PC-3 (cell line): Measurements from ENCODE around the gene FOXK1. TPM values are rescaled to one million over a fixed set of nuclear protein-coding genes. Genes with fewer than 3 reads are reported as not detected.
"Not testable (repeated sequence)": the region's sequence is repeated elsewhere in the genome, so short reads cannot be mapped to it uniquely, and the experiment has no call there.

Experiments
- ATAC-seq: fragments of 200-7000 bp; cut with Tn5 transposase; 2 replicates; pipeline ENCODE4 v1.9.1; 2020; ENCODE audit warnings: mild to moderate bottlenecking, moderate library complexity
- BruUV-seq: library from RNA; stranded (reverse); fragments of 400-500 nt; replicated peaks from 2 replicates; lab custom pipeline; 2021; lab: Mats Ljungman, UMichigan
- CTCF ChIA-PET: fragments of 300-600 bp; sonication (Branson Sonifier 250); formaldehyde crosslinking; loops from one replicate; lab custom pipeline; 2022; ENCODE audit warnings: antibody characterized with exemption; lab: Charles Lee
- POLR2A ChIA-PET: fragments of 300-600 bp; sonication (Branson Sonifier 250); formaldehyde crosslinking; loops from one replicate; lab custom pipeline; 2022; ENCODE audit warnings: antibody characterized with exemption; ENCODE audit not compliant: unreplicated experiment; lab: Charles Lee
- DNase-seq: peaks from one replicate; pipeline ENCODE4 v3.0.0-alpha.2; 2015
- H2AFZ ChIP-seq: fragments of 300-600 bp; sonication (generic); 2 replicates; pipeline ENCODE4 v1.6.0; 2016; ENCODE audit warnings: antibody characterized with exemption, low read length
- H3F3A ChIP-seq: fragments of 300-600 bp; sonication (generic); one replicate; pipeline ENCODE4 v1.6.0; 2017; ENCODE audit warnings: antibody characterized with exemption, low read length, control low read depth, mild to moderate bottlenecking; ENCODE audit not compliant: unreplicated experiment
- H3K27ac ChIP-seq: fragments of 300-600 bp; sonication (generic); 2 replicates; pipeline ENCODE4 v1.5.1; 2016; ENCODE audit warnings: mild to moderate bottlenecking, low read length
- H3K27me3 ChIP-seq: fragments of 300-600 bp; sonication (generic); 2 replicates; pipeline ENCODE4 v1.6.1; 2016; ENCODE audit warnings: low read length, mixed read lengths
- H3K36me3 ChIP-seq: fragments of 300-600 bp; sonication (generic); 2 replicates; pipeline ENCODE4 v1.6.1; 2016; ENCODE audit warnings: low read depth, mixed run types, low read length, mixed read lengths
- H3K4me1 ChIP-seq: fragments of 300-600 bp; sonication (generic); 2 replicates; pipeline ENCODE4 v1.5.1; 2016; ENCODE audit warnings: low read length; ENCODE audit not compliant: insufficient read depth
- H3K4me2 ChIP-seq: fragments of 300-600 bp; sonication (generic); 2 replicates; pipeline ENCODE4 v1.6.0; 2016; ENCODE audit warnings: low read length
- H3K4me3 ChIP-seq: fragments of 300-600 bp; sonication (generic); 2 replicates; pipeline ENCODE4 v1.5.1; 2016; ENCODE audit warnings: mild to moderate bottlenecking, low read length, mixed read lengths
- H3K79me2 ChIP-seq: fragments of 300-600 bp; sonication (generic); 2 replicates; pipeline ENCODE4 v1.6.1; 2017; ENCODE audit warnings: low read length, mixed read lengths
- H3K9ac ChIP-seq: fragments of 300-600 bp; sonication (generic); 2 replicates; pipeline ENCODE4 v1.6.0; 2016; ENCODE audit warnings: mild to moderate bottlenecking, low read length
- H3K9me2 ChIP-seq: fragments of 300-600 bp; sonication (generic); replicated peaks from 2 replicates; pipeline ENCODE4 v1.6.1; 2016; ENCODE audit warnings: mixed run types, low read length, mixed read lengths
- H3K9me3 ChIP-seq: fragments of 300-600 bp; sonication (generic); 2 replicates; pipeline ENCODE4 v1.6.1; 2016; ENCODE audit warnings: low read length, mixed read lengths
- H4K20me1 ChIP-seq: fragments of 300-600 bp; sonication (generic); 2 replicates; pipeline ENCODE4 v1.6.1; 2016; ENCODE audit warnings: low read length, mixed read lengths
- EZH2 ChIP-seq: fragments of 300-600 bp; sonication (generic); IDR thresholded peaks from one replicate; pipeline ENCODE4 v1.6.1; 2017; ENCODE audit warnings: antibody characterized with exemption, mild to moderate bottlenecking, low read length; ENCODE audit not compliant: unreplicated experiment
- EZH2phosphoT487 ChIP-seq: fragments of 300-600 bp; sonication (generic); IDR thresholded peaks from 2 replicates; pipeline ENCODE4 v1.6.1; 2018; ENCODE audit warnings: mild to moderate bottlenecking, antibody characterized with exemption, low read length, borderline replicate concordance
- intact Hi-C: fragments of 100-400 bp; cut with micrococcal nuclease; formaldehyde crosslinking; loops from 2 replicates; pipeline ENCODE4 v1.9.0; 2023
- total RNA-seq: library from RNA; depleted of rRNA; stranded (reverse); fragments of >200 nt; gene quantifications from 2 replicates; pipeline ENCODE4 v1.2.3, GENCODE V29; 2014
- TF ChIP-seq, protein P1 (sequence below): fragments of 300-600 bp; sonication (generic); conservative IDR thresholded peaks from 2 replicates; pipeline ENCODE4 v1.5.1; 2017; ENCODE audit warnings: antibody characterized with exemption, low read depth, mild to moderate bottlenecking, low read length

FOXK1 gene
- total RNA-seq, 1 experiment from 2014 or later, result 13.2 TPM

GRCh38 chr7:4690953-4691856 lies 9.1 kb downstream of the FOXK1 start:
- no peaks in the 10 kb centered on the region for H3K9me2 ChIP-seq
- no TSS peak for BruUV-seq
- no peaks in the 10 kb centered on the region for H3K4me1 ChIP-seq
- CTCF ChIA-PET, result no interaction called here
- H3K4me2 ChIP-seq, result no peak overlapping the region
- DNase-seq (no peak), ATAC-seq (no peak)
- no peak overlapping the region for H2AFZ ChIP-seq
- POLR2A ChIA-PET, result interaction anchor here (0.5 to 0.6 kb wide), 2 partner anchors 45 to 49 kb away, joined by 4 to 35 read pairs; no protein-coding TSS in a partner anchor
- TF ChIP-seq EZH2phosphoT487, result no peak
- no peak for TF ChIP-seq EZH2
- TF ChIP-seq, protein P1, sequence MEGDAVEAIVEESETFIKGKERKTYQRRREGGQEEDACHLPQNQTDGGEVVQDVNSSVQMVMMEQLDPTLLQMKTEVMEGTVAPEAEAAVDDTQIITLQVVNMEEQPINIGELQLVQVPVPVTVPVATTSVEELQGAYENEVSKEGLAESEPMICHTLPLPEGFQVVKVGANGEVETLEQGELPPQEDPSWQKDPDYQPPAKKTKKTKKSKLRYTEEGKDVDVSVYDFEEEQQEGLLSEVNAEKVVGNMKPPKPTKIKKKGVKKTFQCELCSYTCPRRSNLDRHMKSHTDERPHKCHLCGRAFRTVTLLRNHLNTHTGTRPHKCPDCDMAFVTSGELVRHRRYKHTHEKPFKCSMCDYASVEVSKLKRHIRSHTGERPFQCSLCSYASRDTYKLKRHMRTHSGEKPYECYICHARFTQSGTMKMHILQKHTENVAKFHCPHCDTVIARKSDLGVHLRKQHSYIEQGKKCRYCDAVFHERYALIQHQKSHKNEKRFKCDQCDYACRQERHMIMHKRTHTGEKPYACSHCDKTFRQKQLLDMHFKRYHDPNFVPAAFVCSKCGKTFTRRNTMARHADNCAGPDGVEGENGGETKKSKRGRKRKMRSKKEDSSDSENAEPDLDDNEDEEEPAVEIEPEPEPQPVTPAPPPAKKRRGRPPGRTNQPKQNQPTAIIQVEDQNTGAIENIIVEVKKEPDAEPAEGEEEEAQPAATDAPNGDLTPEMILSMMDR, result no peak
- H3K9ac ChIP-seq, result no peak overlapping the region
- intact Hi-C loops, result no loop called here
- no peaks in the 10 kb centered on the region for H3F3A ChIP-seq
- no peaks in the 10 kb centered on the region for H3K36me3 ChIP-seq
- H4K20me1 ChIP-seq, result peaks cover 13% of the 10 kb centered on the region; the same call in 1 of the 2 replicates
- peaks cover 96% of the 10 kb centered on the region for H3K79me2 ChIP-seq
- no peaks in the 10 kb centered on the region for H3K27me3 ChIP-seq
- H3K4me3 ChIP-seq, result no peak overlapping the region
- no peak overlapping the region for H3K27ac ChIP-seq
- no peaks in the 10 kb centered on the region for H3K9me3 ChIP-seq

DNA sequence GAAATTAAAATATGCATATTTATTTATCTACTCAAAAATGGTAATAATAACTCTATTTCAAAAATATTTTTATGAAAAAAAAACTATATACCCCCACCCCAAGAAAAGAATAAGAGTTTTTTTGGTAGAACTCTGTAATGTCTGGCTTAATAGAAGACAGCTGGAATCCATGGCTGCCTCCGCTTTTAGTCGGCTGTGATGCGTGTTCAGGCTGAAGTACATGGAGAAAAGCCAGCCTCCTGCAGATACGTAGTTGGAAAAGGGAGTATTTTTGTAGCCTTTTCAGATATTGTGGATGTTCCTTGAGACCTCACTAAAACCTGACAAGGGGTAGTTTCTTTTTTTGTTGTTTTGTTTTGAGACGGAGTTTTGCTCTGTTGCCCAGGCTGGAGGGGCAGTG lies 10.0 kb downstream of the FOXK1 start:
- no TSS peak for BruUV-seq

GRCh38 chr7:4692622-4693021 lies 10.5 kb downstream of the FOXK1 start:
- H3K4me3 ChIP-seq, H3K9me3 ChIP-seq, H3K27ac ChIP-seq, CTCF ChIA-PET, BruUV-seq, intact Hi-C loops, H3K36me3 ChIP-seq, H3F3A ChIP-seq, H3K4me2 ChIP-seq, H3K4me1 ChIP-seq, DNase-seq, H3K9ac ChIP-seq, H2AFZ ChIP-seq, H3K9me2 ChIP-seq, ATAC-seq, H3K27me3 ChIP-seq, POLR2A ChIA-PET: not testable (repeated sequence)
- peaks cover 13% of the 10 kb centered on the region; the same call in 1 of the 2 replicates for H4K20me1 ChIP-seq
- peaks cover 96% of the 10 kb centered on the region for H3K79me2 ChIP-seq

More for the DNA sequence above, 10.0 kb downstream of the FOXK1 start:
- Histone ChIP-seq H3K4me3 (no peak overlapping the region), H3K27me3 (no peaks in the 10 kb centered on the region), H3F3A (no peaks in the 10 kb centered on the region), H3K27ac (no peak overlapping the region), H3K79me2 (peaks cover 96% of the 10 kb centered on the region), H3K9ac (no peak overlapping the region), H2AFZ (no peak overlapping the region), H3K9me3 (no peaks in the 10 kb centered on the region), H3K36me3 (no peaks in the 10 kb centered on the region), H3K9me2 (no peaks in the 10 kb centered on the region), H3K4me2 (no peak overlapping the region), H4K20me1 (peaks cover 13% of the 10 kb centered on the region; the same call in 1 of the 2 replicates), H3K4me1 (no peaks in the 10 kb centered on the region)
- no peak for DNase-seq
- CTCF ChIA-PET, result no interaction called here
- ATAC-seq, result no peak
- TF ChIP-seq EZH2phosphoT487 (no peak), EZH2 (no peak)
- TF ChIP-seq, protein P1, result no peak
- intact Hi-C loops, result no loop called here
- POLR2A ChIA-PET, result interaction anchor here (0.5 kb wide), 1 partner anchor 44 kb away, joined by 35 read pairs; no protein-coding TSS in a partner anchor
